ENCODE measurements around the gene NFATC1. TPM values are rescaled to one million over a fixed set of nuclear protein-coding genes. Genes with fewer than 3 reads are reported as not detected.
A peak's percentile ranks its signal among the peaks of the same experiment; 100 is the strongest.

Gene NFATC1
- total RNA-seq, 4 donors from 2014 or later, result 10.1 to 15.0 (median 12.7) TPM

DNA sequence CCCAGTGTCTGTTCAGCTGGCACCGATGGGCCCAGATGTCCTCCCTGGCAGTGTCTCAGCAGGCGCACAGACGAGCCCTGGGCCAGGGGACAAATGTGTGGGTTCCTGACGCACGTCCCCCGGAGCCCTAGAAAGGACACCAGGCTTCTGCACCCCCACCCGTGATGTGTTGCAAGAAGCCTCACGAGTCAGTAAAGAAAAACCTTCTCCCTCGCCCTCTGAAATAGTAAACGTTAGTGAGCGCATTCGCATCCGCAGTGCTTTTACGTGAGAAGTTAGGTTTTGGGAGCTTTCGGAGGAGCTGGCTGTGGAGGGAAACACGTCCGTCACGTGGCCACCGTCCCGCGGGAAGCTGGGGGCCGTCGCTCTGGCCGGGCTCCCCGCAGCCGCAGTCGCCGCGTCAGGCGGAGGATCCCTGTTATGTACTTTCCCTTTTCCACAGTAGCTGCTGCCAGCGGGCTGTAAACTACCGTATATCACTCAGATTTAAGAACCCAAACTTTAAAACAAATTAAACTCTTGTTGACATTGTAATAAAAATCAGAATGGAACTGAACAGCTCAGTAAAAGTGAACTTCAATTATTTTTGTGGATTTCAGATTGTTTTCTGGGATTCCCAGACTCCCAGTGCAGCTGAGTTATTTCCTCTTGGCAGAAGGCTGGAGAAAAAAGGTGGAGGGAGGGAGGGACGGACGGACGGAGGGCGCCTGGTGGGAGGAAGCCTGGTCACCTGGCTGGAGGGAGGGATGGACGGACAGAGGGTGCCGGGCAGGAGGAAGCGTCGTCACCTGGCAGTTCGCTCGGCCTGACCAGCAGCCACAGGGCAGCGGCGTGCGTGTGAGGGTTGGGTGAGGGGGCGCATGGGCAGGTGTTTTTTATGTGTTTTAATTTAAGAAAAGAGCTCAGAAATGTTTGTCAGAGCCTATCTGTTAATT lies 112.1 kb downstream of the NFATC1 start:
- H3K4me1 ChIP-seq, result peaks cover 18 to 19% of the 10 kb centered on the region in 2 donors
- peak overlapping the region in 2 of 3 donors; percentile 13 to 32 for H3K4me3 ChIP-seq (replicated peaks in 1 of 3)
- H3K9me3 ChIP-seq, result no peaks in the 10 kb centered on the region
- H3K36me3 ChIP-seq, result no peaks in the 10 kb centered on the region
- DNase-seq, result peak; percentile 50 to 66
- intact Hi-C loops (cut with DNase I), result no loop called here
- H3K27me3 ChIP-seq, result no peaks in the 10 kb centered on the region
- WGBS, 2 donors, result 22 to 24% methylated on average over 28 to 46 of the region's 46 CpGs
- TF ChIP-seq POLR2A (IDR thresholded peaks at IDR 0.05), result peak in 1 of 2 donors; percentile 6
- TF ChIP-seq, protein P1, sequence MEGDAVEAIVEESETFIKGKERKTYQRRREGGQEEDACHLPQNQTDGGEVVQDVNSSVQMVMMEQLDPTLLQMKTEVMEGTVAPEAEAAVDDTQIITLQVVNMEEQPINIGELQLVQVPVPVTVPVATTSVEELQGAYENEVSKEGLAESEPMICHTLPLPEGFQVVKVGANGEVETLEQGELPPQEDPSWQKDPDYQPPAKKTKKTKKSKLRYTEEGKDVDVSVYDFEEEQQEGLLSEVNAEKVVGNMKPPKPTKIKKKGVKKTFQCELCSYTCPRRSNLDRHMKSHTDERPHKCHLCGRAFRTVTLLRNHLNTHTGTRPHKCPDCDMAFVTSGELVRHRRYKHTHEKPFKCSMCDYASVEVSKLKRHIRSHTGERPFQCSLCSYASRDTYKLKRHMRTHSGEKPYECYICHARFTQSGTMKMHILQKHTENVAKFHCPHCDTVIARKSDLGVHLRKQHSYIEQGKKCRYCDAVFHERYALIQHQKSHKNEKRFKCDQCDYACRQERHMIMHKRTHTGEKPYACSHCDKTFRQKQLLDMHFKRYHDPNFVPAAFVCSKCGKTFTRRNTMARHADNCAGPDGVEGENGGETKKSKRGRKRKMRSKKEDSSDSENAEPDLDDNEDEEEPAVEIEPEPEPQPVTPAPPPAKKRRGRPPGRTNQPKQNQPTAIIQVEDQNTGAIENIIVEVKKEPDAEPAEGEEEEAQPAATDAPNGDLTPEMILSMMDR (IDR thresholded peaks at IDR 0.05), result no peak
- H3K27ac ChIP-seq, result peak overlapping the region; percentile 55 to 82 (median 77)

DNA sequence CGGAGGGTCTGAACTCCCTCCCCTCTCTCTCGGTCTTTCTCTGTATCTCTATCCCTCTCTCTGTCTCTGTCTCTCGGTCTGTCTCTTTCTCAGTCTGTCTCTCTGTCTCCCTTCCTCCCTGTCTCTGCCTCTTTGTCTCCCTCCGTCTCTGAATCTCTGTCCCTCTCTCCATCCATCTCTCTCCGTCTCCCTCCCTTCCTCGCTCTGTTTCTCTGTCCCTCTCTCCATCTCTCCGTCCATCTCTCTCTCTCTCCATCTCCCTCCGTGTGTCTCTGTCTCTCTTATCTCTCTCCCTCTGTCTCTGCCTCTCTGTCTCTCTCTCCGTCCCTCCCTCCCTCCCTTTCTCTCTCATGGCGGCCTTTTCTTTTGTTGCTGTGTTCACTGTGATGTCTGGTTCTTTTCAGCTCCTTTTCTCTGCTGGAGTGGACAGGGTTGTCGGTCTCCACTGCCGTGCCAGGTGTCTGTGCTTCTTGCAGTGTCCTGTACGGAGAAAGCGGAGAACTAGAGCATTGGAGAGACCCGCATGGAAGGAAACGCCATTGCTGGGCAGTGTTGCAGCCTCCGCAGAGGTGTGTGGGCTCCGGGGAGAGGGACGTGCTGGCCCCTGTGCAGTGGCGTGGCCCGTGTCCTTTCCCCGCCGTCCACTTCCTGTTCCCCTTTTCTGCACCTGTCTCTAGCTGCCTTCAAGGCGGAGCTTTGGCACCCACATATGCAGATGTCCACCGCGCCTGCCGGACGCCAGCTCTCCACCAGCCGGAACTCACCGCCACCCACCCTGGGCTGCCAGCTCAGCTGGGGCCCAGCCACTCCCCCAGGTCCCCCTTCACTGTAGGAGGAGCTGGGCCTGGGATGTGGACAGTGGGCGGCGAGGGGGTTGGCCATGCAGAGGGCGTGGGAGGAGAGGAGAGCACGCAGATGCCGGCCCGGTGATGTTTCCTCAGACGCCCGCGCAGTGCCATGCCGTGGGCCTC lies 113.1 kb downstream of the NFATC1 start:
- TF ChIP-seq POLR2A (IDR thresholded peaks at IDR 0.05), result no peak
- TF ChIP-seq, protein P1 (IDR thresholded peaks at IDR 0.05), result no peak
- DNase-seq, result peak in 1 of 2 donors; percentile 3
- Histone ChIP-seq H3K36me3 (no peaks in the 10 kb centered on the region), H3K4me3 (replicated peaks in 1 of 3) (no peak overlapping the region), H3K4me1 (peaks cover 18 to 19% of the 10 kb centered on the region in 2 donors), H3K27ac (no peak overlapping the region), H3K27me3 (no peaks in the 10 kb centered on the region), H3K9me3 (no peaks in the 10 kb centered on the region)
- intact Hi-C loops (cut with DNase I), result no loop called here
- WGBS, 2 donors, result 85 to 86% methylated on average over 36 to 40 of the region's 40 CpGs

DNA sequence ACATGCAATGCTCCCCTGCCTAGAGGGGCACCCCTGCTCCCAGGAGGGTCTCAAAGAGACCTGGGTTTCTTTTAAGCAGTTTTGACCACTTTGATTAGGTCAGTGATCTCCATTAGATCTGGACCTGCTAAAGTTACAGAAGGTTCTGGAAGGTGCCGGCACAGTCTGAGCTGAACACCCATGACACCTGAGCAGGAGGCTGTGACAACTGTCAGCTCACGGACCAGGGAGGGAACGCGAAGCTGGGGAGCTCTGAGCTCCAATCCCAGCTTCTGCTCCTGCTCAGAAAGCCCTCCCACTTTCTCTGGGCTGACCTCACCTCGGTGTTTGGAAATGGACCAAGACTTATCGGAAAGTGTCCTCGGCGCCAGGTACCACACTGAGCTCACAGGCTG lies 113.8 kb downstream of the NFATC1 start:
- Histone ChIP-seq H3K27me3 (no peaks in the 10 kb centered on the region), H3K9me3 (no peaks in the 10 kb centered on the region), H3K36me3 (no peaks in the 10 kb centered on the region), H3K4me1 (peaks cover 18 to 19% of the 10 kb centered on the region in 2 donors), H3K27ac (no peak overlapping the region), H3K4me3 (replicated peaks in 1 of 3) (no peak overlapping the region)
- DNase-seq, result no peak
- TF ChIP-seq, protein P1 (IDR thresholded peaks at IDR 0.05), result no peak
- TF ChIP-seq POLR2A (IDR thresholded peaks at IDR 0.05), result no peak
- intact Hi-C loops (cut with DNase I), result no loop called here
- WGBS, 2 donors, result 92 to 93% methylated on average over 8 of the region's 8 CpGs

DNA sequence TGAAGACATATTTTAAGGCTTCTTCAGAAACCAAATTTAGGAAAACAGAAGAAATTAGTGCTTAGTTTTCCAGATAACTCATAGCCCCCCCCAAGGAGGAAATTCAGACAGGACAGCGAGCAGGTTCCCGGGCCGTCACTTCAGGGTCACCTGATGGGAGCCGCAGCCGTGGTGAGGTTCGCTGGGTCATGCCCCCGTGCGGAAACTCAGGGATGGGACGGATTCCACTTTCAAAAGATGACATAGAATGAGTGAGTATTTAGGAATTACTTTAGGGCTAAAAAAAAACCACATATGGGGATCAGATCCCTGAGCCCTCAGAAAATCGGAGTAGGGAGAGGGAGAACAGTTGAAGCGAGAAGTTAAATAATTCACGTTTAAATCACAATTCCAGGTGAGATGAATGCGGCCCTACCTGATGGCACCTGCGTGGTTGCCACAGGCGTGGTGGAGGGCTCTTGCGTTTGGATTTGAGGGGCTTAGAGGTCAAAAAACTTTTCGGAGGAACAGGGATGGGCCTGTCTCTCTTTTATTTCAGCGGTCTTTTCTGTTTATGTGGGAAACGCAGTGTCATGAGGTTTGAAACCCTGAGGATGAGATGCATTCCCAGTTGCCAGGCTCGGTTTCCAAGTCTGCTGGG lies 114.4 kb downstream of the NFATC1 start:
- no peak overlapping the region for H3K4me3 ChIP-seq (replicated peaks in 1 of 3)
- no peaks in the 10 kb centered on the region for H3K36me3 ChIP-seq
- peak in 1 of 2 donors; percentile 1 for DNase-seq
- no peaks in the 10 kb centered on the region for H3K9me3 ChIP-seq
- no peaks in the 10 kb centered on the region for H3K27me3 ChIP-seq
- TF ChIP-seq POLR2A (IDR thresholded peaks at IDR 0.05), result no peak
- TF ChIP-seq, protein P1 (IDR thresholded peaks at IDR 0.05), result no peak
- H3K27ac ChIP-seq, result no peak overlapping the region
- WGBS, 2 donors, result 92 to 96% methylated on average over 20 of the region's 20 CpGs
- intact Hi-C loops (cut with DNase I), result no loop called here
- peaks cover 18 to 19% of the 10 kb centered on the region in 2 donors for H3K4me1 ChIP-seq

Measured in thyroid gland (tissue), 4 donors.